ENCODE results near the gene KRT34.
"Not testable (repeated sequence)": the region's sequence is repeated elsewhere in the genome, so short reads cannot be mapped to it uniquely, and the experiment has no call there.

The KRT34 gene

GRCh38 chr17:41381943-41382342 lies at the start of gene KRT34:
Gene KRT34 (minus strand): TSS chr17:41382306. CDS start chr17:41382246, 60 bp downstream.
- not testable (repeated sequence) for DNase-seq (ENCODE audit: low read depth)

- not testable (repeated sequence) for DNase-seq (ENCODE audit: low read depth)
Measured at GRCh38 chr17:41430376-41430775, 48.3 kb upstream of the KRT34 start.

- DNase-seq (ENCODE audit: low read depth), result no peak
Measured at GRCh38 chr17:41429667-41430066, 47.6 kb upstream of the KRT34 start.

- DNase-seq (ENCODE audit: low read depth), result peak; percentile 82
Measured at GRCh38 chr17:41428591-41429291, 46.6 kb upstream of the KRT34 start.

GRCh38 chr17:41424111-41424635 lies 42.1 kb upstream of the KRT34 start, which contains the start of gene KRT37:
Gene KRT37 (minus strand): TSS chr17:41424585. CDS start chr17:41424523, 62 bp downstream.
- no peak for DNase-seq (ENCODE audit: low read depth)

GRCh38 chr17:41422586-41422985 lies 40.5 kb upstream of the KRT34 start:
- not testable (repeated sequence) for DNase-seq (ENCODE audit: low read depth)

- peak; percentile 14 for DNase-seq (ENCODE audit: low read depth)
Measured at GRCh38 chr17:41421617-41422016, 39.5 kb upstream of the KRT34 start.

GRCh38 chr17:41421116-41421515 lies 39.0 kb upstream of the KRT34 start:
- peak; percentile 97 for DNase-seq (ENCODE audit: low read depth)

- DNase-seq (ENCODE audit: low read depth), result no peak
Measured at GRCh38 chr17:41420134-41420533, 38.0 kb upstream of the KRT34 start.

GRCh38 chr17:41419716-41420115 lies 37.6 kb upstream of the KRT34 start:
- DNase-seq (ENCODE audit: low read depth), result no peak

- no peak for DNase-seq (ENCODE audit: low read depth)
Measured at GRCh38 chr17:41418116-41418860, 36.2 kb upstream of the KRT34 start.

- no peak for DNase-seq (ENCODE audit: low read depth)
Measured at GRCh38 chr17:41417576-41418015, 35.5 kb upstream of the KRT34 start.

GRCh38 chr17:41417127-41417526 lies 35.0 kb upstream of the KRT34 start:
- no peak for DNase-seq (ENCODE audit: low read depth)

GRCh38 chr17:41416479-41416878 lies 34.4 kb upstream of the KRT34 start:
- peak; percentile 34 for DNase-seq (ENCODE audit: low read depth)

GRCh38 chr17:41415833-41416335 lies 33.8 kb upstream of the KRT34 start:
- peak; percentile 88 for DNase-seq (ENCODE audit: low read depth)

- DNase-seq (ENCODE audit: low read depth), result no peak
Measured at GRCh38 chr17:41415411-41415810, 33.3 kb upstream of the KRT34 start.

- DNase-seq (ENCODE audit: low read depth), result no peak
Measured at GRCh38 chr17:41413982-41414381, 31.9 kb upstream of the KRT34 start.

- peak; percentile 22 for DNase-seq (ENCODE audit: low read depth)
Measured at GRCh38 chr17:41413353-41413957, 31.3 kb upstream of the KRT34 start.

- no peak for DNase-seq (ENCODE audit: low read depth)
Measured at GRCh38 chr17:41411072-41411840, 29.1 kb upstream of the KRT34 start.

GRCh38 chr17:41407226-41407625 lies 25.1 kb upstream of the KRT34 start:
- no peak for DNase-seq (ENCODE audit: low read depth)

GRCh38 chr17:41406205-41406604 lies 24.1 kb upstream of the KRT34 start:
- DNase-seq (ENCODE audit: low read depth), result peak; percentile 21

Data from amniotic epithelial cell (primary cell).